Non-pigmented ciliary epithelial cell (primary cell): ENCODE results near the gene CSTF3.

Source experiments
- DNase-seq: peaks from one replicate; pipeline ENCODE4 v3.0.0-alpha.2; 2010; ENCODE audit warnings: low read depth

Gene CSTF3

GRCh38 chr11:33040862-33041453, 120.3 kb downstream of the CSTF3 start:
- no peak for DNase-seq

DNA sequence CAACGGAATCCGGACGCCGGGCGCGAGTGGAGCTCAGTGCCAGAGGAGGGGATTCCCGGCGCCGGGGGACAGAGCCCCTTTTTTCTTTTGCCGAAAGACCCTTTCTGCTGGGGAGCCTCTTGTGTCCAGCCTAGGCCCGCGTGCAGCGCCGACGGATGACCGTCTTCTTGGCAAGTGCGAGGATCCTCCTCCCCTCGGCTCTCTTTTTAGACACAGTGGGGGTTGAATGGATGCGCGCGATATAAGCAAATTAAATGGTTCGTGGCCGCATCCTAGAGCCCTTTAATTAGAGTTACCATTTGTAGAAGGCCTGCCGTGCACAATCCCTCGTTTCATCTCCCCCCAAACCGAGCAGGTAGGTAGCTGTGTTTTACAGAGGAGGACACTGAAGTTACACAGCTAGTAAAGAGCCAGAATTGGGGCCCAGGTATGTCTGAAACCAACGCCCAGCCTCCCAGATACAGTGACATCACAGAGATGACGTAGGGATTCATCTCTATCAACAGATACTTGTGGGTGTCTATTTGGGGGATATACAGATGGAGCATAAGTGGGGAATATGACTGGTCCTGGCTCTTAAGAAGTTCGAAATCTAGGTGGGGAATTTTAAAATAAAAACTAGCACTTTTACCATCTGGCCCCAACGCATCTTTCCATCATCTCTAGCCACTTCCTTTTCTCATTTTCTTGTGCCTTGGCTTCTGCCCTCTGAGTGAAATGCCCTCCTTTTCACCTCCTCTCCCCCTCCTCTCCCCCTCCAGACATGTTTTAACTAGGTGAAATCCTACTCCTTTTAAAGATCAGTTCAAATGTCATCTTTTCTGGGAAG, 121.0 kb downstream of the CSTF3 start:
- no peak for DNase-seq

DNA sequence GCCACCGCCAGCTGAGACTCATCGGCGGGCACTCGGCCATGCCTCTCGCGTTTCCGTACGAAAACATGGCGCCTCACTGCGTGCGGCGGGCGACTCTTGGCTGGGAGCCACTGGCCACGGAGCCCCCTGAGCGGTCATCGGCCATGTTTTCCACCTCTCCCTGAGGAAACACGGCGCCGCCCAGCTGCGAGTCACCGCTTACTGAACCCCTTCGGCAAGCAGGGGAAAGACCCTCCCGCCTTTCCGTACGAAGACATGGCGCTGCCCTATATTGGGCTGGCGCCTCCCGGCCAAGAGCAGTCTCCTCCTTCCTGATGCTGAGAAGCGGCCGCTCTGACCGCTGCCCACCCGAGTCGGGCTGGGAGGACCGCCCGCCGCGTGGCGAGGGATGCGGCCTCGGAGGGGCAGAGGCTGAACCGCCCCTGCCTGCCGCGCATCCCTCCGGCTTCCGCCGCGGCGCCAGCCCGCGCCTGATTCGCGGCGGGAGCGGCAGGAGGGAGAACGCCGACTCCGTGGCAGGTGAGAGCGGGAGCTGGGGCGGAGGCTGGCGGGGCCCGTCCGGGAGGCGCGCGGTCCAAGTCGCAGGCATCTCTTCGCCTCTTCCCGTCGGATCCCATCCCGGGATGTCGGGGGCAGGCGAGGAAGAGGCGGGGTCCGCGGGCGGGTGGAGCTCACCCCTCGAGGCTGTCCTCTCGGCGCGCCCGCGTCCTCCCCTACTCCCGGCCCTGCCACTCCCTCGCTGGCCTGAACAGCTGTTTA, 121.8 kb downstream of the CSTF3 start, which contains the start of gene TCP11L1:
TCP11L1 (plus strand) TSS at position 299 of the 759 bp plus-strand sequence. CDS start 4,202 bp downstream, outside the sequence.
- DNase-seq: no peak

GRCh38 chr11:33035011-33035410, 126.3 kb downstream of the CSTF3 start:
- no peak for DNase-seq
